K562 (cell line): ENCODE results near the gene COL16A1.

Experiments
- BRD4 ChIP-seq: fragments of 200-600 bp; sonication (generic); IDR thresholded peaks from 2 replicates; pipeline ENCODE4 v1.6.1; 2017; ENCODE audit warnings: inconsistent platforms
- TF ChIP-seq, protein P1 (sequence below): sonication (generic); formaldehyde crosslinking; IDR thresholded peaks from 2 replicates; pipeline ENCODE4 v1.8.1; 2023; ENCODE audit warnings: mild to moderate bottlenecking, missing genetic modification reagents

DNA sequence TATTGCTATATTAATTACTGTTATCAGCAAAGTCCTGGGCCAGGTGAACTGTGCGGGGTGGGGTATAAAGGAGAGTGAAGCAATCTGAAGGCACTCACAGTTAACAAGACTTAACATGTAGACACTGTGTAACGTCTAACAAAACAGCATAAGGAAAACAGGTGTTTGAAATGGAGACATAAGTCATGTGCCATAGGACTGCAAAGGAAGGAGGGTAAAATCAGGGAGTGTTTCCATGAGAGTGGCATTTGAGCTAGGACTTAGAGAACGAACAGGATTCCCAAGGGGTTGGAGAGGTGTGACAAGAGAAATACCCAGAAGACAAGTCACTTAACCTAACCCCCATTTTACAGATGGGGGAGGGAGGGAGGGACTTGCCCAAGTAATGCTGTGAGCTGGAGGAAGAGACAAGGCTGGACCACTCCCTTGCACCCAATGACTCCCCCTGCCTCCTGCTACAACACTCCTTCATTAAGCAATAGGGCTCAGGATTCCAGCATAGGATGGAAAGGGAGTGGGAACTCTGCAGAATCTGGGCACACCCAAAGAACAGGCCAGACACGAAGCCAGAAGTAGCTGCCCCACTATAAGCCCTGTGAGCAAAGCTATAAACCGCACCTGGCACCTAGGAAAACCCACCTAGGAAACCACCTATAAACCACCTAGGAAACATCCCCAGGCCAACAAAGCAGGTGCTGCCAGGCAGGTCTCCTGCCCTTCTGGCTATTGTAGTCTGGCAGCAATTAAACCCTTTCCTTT is 65.7 kb downstream of the COL16A1 start:
- TF ChIP-seq, protein P1, sequence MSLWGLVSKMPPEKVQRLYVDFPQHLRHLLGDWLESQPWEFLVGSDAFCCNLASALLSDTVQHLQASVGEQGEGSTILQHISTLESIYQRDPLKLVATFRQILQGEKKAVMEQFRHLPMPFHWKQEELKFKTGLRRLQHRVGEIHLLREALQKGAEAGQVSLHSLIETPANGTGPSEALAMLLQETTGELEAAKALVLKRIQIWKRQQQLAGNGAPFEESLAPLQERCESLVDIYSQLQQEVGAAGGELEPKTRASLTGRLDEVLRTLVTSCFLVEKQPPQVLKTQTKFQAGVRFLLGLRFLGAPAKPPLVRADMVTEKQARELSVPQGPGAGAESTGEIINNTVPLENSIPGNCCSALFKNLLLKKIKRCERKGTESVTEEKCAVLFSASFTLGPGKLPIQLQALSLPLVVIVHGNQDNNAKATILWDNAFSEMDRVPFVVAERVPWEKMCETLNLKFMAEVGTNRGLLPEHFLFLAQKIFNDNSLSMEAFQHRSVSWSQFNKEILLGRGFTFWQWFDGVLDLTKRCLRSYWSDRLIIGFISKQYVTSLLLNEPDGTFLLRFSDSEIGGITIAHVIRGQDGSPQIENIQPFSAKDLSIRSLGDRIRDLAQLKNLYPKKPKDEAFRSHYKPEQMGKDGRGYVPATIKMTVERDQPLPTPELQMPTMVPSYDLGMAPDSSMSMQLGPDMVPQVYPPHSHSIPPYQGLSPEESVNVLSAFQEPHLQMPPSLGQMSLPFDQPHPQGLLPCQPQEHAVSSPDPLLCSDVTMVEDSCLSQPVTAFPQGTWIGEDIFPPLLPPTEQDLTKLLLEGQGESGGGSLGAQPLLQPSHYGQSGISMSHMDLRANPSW (CRISPR knock-in tag) = no peak
- no peak for TF ChIP-seq BRD4
